HG03196 (cell line): ENCODE data around the gene EREG.
A peak's percentile ranks its signal among the peaks of the same experiment; 100 is the strongest.
"Not testable (repeated sequence)": the region's sequence is repeated elsewhere in the genome, so short reads cannot be mapped to it uniquely, and the experiment has no call there.

ENCODE experiments used
- ATAC-seq: cut with Tn5 transposase; IDR thresholded peaks from one replicate; pipeline ENCODE4 v1.9.1; 2021; ENCODE audit not compliant: unreplicated experiment

EREG gene

DNA sequence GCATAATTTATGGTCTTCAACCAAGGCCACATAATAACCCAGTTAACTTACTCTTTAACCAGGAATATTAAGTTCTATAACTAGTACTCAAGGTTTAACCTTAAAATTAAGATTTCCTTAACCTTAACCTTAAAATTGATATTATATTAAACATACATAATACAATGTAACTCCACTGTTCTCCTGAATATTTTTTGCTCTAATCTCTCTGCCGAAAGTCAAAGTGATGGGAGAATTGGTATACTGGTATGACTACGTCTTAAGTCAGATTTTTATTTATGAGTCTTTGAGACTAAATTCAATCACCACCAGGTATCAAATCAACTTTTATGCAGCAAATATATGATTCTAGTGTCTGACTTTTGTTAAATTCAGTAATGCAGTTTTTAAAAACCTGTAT lies 22.8 kb downstream of the EREG start:
- ATAC-seq: no peak

DNA sequence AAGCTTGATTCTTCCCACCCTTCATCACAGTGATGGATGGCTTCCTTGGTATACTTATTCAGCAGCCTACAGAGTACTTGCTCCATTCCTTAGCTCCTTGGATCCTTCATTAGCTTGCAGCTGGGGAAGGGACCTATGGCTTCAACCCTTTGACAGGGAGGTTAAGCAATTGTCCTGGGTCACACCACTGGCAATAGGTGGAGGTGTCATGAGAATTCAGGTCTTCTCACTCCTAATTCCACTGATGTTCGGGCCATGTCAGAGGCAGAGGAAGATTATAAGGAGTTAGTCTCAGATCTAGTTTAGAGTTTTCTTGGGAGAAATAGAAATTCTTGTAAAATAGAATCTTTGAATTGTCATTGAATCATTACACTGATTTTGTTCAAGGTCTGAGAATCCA lies 24.5 kb downstream of the EREG start:
- ATAC-seq: no peak

DNA sequence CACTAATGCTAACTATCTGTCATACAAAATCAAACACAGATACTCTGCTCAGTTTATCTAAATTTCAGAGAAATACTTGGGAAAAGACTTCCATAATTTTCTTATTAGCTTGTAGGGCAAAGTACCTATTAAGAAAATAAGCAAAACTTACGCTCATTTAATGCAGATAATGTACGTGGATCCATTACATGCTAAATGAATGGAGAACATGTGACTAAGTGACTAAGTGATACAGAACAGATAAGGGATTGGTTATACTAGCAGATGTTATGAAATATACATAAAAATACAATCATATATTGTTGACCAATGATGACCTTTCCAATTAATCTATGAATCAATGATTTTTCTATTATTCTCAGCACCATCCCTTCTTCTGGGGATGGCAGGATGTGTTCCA lies 25.7 kb downstream of the EREG start:
- ATAC-seq: no peak

DNA sequence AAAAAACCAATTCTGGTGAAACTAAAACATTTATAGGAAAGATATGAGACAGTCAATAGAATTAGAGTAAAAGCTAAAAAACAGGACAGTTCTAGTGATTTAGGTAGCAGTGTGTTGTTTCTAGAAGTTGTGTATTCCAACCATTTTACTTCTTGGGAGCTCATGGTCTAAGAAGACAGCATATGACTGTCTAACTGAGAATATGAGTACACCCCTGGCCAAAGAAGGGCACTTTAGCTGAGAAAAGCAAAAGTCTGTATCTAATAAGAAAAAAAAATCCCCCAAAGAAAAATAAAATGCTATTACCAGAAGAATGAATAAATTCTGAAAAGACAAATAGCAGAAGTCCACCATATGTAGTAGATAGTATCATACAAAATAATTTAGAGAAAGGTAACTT lies 26.4 kb downstream of the EREG start:
- ATAC-seq: no peak

DNA sequence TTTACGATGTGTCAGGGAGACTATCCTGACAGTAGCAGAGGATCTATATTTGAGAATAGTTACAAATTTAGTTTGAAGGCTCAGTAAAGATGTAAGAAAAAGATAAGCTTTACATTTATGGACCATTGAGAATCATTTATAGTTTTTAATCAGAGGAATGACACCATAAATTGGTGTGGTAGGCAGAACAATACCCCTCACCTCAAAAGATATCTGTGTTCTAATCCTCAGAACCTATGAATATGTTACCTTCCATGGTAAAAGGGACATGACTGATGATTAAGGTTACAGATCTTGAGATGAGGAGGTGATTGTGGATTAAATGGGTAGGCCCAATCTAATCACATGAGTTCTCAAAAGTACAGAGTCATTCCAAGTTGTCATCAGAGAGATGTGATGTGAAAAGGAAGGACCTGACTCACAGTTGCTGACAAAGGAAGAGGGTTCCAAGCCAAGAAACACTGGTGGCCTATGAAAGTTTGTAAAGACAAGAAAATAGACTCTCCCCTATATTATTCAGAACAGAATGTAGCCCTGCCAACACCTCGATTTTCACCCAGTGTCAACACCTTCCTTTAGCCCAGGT lies 27.0 kb downstream of the EREG start:
- no peak for ATAC-seq

DNA sequence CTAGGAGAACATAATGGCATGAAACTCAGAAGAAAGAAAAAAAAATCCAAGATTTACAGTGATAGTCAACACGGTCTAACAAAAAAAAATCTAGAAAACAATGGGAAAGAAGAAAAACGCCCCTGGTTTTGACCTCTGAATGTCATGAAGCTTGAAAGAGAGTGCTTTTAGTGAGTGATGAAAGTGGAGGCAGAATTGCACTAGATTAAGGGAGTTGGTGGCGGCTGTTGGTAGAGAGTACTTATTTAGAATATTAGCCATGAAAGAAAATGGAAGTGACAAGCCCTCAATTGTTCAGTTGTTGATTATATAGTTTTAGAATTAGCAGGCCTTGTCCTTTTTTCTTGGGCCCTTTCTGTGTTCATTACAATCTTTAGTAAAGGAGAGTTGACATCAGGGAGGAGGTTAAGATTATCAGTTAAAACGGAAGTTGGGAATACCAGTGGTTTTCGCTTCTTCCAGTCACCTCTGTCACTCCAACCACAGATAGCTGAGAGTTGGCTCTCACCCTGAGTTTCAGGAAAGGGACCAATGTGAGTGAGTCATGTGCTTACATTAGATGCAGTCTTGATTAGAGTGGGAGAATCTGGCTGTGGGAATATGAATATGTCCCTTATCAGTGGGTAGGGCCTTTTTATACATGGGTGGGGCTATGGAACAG lies 29.7 kb downstream of the EREG start:
- no peak for ATAC-seq

DNA sequence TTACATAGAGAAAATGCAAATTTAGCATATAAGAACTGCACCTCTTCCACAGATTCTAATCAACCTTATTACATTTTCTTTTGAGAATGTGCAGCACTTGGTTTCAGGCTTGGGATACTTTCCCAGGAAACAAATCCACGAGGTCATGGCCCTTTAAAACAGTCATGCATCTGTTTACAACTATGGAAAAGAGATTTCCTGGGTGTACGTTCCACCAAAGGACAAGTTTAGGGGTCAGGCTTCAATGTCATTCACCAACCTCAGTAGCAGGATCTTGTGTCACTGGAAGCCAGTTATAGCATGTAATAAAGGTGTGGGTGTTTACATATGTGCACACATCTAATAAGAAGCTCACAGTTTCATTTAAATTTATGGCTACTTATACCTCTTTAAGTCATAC lies 30.7 kb downstream of the EREG start:
- no peak for ATAC-seq

DNA sequence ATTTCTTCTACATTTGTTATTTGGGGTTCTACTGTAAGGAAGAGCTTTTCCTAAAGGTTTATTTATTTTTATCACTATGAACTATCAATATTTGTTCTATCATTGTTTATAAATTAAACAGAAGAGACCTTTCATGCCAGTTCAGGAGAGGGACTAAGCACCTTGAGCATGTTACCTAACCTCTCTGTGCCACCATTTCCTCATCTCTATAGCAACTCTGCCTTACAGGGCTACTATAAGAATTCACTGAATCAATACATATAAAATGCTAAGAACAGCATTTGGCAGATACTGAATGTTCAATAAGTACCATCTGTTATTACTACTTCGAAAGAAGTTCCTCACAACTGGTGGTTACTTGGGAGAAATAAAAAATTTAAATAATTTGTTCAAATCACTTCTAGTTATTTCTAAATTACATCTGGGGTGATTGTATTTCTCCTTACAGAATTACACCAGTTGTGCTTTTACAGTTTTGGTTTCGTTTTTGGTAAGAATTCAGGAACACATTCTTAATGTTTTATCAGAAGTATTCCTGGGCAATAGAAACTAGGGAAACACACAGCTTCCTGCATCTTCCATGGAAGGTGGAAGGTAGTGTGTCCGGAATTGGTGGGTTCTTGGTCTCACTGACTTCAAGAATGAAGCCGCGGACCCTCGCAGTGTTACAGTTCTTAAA lies 32.9 kb downstream of the EREG start:
- no peak for ATAC-seq

DNA sequence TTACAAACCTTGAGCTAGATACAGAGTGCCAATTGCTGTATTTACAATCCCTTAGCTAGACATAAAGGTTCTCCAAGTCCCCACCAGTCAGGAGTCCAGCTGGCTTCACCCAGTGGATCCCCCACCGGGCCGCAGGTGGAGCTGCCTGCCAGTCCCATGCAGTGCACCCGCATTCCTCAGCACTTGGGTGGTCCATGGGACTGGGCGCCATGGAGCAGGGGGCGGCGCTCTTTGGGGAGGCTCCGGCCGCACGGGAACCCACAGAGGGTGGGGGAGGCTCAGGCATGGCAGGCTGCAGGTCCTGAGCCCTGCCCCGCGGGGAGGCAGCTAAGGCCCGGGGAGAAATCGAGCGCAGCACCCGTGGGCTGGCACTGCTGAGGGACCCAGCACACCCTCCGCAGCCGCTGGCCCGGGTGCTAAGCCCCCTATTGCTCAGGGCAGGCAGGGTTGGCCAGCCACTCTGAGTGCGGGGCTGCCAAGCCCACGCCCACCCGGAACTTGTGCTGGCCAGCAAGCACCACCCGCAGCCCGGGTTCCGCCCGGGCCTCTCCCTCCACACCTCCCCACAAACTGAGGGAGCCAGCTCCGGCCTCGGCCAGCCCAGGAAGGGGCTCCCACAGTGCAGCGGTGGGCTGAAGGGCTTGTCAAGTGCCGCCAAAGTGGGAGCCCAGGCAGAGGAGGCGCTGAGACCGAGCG lies 34.1 kb downstream of the EREG start:
- not testable (repeated sequence) for ATAC-seq

DNA sequence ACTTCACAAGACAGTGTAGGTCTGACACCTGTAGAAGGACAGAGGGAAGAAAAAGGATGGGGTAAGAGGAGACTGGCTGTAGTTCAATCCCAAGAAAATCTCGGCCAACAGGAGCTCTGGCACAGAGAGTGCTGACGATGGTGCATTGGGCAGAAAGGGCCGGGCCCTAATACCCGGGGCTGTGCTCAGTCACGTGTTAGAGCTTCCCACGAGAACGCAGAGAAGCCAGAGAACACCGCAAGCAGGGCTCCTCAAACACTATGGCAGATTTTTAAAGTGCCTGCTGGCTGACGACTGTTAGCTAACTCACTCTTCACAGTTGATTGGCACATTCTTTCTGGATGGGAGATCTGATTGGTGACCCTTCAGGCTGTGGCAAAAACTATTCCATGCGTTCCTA lies 35.5 kb downstream of the EREG start:
- no peak for ATAC-seq

DNA sequence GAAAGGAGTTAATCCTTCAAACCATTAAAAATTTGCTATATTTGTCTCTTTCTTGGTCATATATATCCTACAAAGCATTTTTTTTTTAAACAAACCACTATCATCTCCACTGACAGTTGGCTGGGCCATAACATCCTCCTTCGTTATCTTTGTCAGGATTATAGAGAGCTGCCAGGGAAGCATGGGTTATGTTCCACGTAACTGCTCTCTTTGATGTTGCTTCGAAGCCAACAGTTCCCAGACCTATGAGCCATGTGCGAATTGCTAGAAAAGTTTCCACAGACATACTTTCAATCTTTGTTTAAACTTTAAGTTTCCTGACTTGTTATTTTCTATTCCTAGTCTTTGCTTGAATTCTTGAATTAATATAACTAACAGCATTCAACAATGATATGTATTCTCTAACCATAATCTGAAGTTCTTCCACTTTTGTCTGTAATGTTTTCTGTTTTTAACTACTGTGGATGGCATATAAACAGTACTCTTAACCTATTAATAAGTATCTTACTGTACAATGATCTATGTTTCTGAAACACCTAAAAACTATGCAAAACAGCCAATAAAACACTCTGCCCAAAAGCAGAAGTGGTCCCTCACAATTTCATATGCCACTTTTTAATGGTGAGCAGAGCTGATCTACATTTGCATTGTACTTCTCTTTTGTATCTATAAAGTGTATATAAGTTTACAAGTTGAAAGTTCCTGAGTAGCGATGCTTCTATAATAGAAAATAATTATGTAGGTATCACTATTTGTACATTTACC lies 37.9 kb downstream of the EREG start:
- peak; percentile 95 for ATAC-seq

DNA sequence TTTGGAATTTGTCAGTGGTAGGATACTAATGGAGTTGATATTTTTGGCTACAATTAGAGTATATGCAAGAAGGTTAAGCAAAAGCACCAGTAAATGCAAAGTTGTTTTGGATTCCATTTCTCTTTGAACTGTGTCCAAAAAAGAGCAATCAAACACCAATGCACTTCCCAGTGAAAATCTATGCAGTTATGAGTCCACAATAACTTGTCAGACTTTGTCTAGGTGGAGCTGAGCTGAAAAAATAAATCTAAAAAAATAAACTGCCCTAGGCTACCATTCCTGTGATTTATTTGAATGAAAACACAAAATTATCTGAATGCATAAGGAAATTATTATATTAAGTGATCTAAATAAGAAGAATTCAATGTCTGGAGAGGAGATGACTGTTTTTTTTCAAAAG lies 42.9 kb downstream of the EREG start:
- no peak for ATAC-seq

DNA sequence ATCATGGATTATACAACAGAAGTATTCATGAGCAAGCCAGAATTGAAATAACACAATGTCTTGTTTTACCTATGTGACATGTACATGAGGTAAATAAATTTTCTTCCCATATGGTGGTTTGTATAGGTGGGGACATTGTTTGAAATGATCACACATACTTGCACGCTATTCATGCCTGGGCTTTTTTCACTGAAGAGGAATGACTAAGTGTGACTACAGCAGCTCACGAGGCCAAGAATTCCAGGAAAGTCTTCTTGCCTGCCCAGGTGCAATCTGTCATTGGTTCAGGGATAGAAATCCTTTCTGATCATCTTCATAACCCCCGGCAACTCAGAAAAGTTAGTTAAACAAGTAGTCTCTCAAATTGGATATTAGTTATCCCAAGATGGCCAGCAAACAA lies 43.7 kb downstream of the EREG start:
- no peak for ATAC-seq

DNA sequence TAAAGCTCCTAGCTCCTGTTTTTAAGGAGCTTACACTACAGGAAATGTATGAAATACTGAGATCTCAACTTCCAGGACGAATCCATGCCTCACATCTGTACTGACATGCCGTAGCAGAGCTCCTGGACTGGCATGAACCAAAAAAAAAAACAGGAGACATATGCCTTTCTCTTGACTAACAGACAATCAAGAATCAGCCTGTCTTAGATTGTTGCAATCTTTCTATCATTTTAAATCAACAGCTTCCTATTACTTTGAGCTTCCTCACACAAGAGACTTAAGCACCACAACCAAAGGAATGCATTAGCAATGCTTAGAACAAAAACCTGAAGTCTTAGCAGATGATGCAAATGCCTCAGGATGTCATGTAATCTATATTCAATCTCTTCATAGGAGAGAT lies 45.3 kb downstream of the EREG start:
- ATAC-seq: no peak

DNA sequence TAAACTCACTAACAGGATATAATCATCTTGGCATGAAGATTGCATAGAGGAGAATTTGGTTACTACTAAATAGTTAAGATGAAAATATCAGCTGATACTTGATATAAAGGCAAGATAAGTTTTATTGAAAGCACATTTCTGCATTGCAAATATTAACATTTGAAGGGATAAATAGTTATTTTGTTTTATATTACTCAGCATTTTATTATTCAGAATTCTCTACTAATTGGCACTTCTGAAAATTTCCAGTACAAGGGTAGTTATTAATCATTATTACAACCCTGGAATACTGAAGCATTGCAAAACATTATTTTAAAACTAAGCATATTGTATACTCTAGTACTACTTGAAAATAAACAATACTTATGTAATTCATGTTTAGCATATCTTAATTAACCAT lies 47.3 kb downstream of the EREG start:
- ATAC-seq: no peak

DNA sequence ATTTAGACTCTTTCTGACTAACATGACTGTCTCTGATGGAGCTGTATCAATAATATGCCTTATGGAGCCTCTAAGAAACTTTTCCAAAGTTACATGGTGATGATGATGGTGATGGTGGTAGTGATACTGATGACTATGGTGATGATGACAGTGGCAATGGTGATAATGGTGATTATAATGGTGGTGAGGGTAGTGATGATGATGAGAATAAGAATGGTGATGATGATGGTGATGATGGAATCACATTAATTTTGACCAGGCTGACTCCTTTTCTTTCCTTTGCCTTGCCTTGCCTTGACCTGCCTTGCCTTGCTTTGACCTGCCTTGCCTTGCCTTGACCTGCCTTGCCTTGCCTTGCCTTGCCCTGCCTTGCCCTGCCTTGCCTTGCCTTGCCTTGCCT lies 48.3 kb downstream of the EREG start:
- no peak for ATAC-seq

DNA sequence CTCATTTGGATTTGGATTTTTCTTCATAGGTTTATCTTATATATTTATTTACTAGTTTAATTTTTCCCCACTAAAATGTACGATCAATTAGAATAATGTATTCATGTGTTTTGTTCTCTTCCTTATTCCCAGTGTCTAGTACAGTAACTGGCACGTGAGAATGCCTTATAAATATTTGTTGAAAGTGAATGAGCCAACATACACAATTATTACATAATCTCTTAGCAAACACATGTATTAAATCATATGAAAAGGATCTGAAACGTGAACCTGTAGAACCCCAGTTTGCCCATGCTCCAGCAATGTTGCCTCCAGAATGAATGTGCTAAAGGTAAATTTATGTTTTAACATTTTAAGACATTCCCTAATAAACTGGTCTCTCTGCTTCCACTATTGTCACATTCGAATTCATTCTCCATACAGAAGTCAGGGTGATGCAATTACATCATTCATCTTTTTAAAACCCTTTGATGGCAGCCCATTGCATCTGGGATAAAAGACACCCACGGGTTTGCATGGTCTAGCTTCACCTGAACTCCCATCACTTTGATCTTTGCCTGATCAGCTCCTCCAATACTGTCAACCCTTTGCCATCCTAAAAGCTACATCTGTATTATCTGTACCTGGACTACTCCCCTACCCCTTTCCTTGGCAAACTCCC lies 49.3 kb downstream of the EREG start:
- no peak for ATAC-seq

DNA sequence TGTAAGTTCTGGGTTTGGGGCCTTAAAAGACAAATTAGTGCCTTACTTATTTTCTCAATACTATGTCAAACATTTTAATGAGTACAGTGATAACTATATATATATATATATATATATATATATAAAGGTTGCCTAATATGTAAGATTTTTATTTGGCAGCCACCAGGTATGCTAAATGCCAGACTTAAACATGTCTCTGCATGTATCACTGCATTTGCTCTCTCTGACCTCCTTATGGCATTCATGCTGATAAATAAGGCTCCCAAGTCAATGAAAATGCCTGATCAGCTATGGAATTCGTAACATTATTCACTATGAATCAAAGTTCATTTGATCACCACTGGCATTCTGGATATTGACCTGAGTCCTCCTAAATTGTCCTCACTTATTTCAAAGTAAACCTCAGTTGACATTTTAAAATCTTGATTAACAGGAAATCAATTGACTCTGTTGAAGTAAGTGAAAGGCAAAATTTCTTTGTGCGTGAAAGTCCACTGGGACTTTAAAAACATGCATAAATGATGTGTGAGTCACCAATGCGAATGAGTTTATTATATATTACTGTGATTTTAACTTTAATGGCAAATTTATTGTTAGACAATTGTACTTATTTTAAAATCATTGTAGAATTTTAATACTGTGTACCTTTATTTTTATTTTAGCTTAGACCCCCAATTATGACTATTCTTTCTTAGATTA lies 50.8 kb downstream of the EREG start:
- no peak for ATAC-seq

DNA sequence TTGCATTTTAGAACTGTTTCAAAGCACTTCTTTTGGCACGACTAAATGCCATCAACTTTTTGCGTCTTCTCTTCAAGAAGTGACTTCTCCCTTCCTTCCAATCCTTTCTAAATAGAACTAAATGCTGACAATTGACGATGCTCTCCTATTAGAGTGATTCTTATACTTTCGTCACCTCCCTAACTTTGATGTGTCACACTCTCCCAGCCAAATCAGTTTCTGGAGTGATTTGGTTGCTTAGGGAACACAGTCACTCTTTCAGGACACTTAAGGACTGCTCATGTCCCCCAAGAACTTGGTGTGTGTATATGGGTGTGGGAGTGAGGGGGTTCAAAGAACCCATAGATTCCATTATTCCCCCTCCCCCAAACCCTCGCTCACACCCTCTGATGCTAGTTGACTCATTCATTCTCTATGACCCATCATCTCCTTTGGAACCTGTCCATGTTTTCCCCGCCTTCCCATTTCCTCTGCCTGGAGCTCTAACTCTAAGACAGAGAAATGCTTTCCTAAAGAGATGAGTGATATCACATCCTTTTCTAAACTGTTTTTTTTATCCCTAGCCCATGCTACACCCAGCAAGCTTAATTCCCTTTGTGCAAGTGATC lies 53.2 kb downstream of the EREG start:
- no peak for ATAC-seq

DNA sequence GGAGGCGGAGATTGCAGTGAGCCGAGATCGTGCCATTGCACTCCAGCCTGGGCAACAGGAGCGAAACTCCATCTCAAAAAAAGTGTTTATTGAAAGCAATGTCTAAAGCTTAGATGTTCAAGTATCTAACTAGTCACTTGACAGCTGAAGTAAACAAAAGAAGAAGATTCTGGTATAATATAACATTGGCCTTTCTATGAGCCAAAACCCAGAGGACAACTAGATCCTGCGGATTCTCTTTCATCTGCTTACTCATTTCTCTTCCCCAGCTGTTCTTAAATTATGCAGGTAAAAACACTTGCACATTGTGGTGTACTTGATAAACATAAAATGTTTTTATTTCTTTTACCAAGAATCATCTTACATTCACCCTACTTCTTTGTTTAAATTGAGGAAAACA lies 55.9 kb downstream of the EREG start:
- no peak for ATAC-seq
